ENCODE data around the gene ENOX1. TPM values are rescaled to one million over a fixed set of nuclear protein-coding genes. Genes with fewer than 3 reads are reported as not detected.

ENOX1 gene
- total and polyA plus RNA-seq, 2 of the 8 experiments (the other 6 are each of a cell fraction or from before 2014, with no cell fraction given): 0.23 to 0.37 TPM

DNA sequence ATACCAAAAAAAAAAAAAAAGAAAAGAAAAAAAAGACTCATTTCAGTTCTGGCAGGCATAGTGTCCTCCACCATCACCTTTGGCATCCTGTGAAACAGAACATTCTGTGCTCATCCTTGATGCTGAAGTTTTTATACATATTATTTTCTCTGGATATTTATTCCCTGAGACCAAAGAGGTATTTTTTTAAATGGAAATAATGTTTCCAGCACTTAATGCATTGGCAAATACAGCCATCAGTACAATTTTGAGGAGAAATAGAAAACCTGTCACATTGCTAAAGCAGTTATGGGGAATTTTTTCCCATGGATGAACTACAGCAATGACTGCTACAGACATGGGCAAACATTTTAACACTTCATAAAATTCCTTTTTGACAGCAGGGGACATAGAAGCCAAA is 451.0 kb downstream of the ENOX1 start:
- no peak overlapping the region for H2BK5ac ChIP-seq (ENCODE audit: low read depth, low read length)
- TF ChIP-seq CHD2 (IDR thresholded peaks at IDR 0.05; ENCODE audit: low read length) (no peak), TCF12 (IDR thresholded peaks at IDR 0.05; ENCODE audit: low read depth, low read length) (no peak), POU5F1 (IDR thresholded peaks at IDR 0.05; ENCODE audit: low read depth, low read length) (no peak), PHF8 (conservative IDR thresholded peaks at IDR 0.05; ENCODE audit: low read depth, low read length) (no peak), BACH1 (IDR thresholded peaks at IDR 0.05; ENCODE audit: low read length) (no peak), YY1 (IDR thresholded peaks at IDR 0.05; ENCODE audit: low read depth, low read length) (no peak), RAD21 (IDR thresholded peaks at IDR 0.05 in 1 of 2, conservative IDR thresholded peaks at IDR 0.05 in 1 of 2; ENCODE audit: low read depth in 2 of 2, low read length in 2 of 2) (no peak), TBP (IDR thresholded peaks at IDR 0.05; ENCODE audit: low read depth, low read length) (no peak), GABPA (IDR thresholded peaks at IDR 0.05; ENCODE audit: borderline replicate concordance, insufficient read depth, low read length) (no peak)
- TF ChIP-seq, protein P1, sequence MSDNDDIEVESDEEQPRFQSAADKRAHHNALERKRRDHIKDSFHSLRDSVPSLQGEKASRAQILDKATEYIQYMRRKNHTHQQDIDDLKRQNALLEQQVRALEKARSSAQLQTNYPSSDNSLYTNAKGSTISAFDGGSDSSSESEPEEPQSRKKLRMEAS (IDR thresholded peaks at IDR 0.05): no peak
- TF ChIP-seq, protein P2, sequence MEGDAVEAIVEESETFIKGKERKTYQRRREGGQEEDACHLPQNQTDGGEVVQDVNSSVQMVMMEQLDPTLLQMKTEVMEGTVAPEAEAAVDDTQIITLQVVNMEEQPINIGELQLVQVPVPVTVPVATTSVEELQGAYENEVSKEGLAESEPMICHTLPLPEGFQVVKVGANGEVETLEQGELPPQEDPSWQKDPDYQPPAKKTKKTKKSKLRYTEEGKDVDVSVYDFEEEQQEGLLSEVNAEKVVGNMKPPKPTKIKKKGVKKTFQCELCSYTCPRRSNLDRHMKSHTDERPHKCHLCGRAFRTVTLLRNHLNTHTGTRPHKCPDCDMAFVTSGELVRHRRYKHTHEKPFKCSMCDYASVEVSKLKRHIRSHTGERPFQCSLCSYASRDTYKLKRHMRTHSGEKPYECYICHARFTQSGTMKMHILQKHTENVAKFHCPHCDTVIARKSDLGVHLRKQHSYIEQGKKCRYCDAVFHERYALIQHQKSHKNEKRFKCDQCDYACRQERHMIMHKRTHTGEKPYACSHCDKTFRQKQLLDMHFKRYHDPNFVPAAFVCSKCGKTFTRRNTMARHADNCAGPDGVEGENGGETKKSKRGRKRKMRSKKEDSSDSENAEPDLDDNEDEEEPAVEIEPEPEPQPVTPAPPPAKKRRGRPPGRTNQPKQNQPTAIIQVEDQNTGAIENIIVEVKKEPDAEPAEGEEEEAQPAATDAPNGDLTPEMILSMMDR (IDR thresholded peaks at IDR 0.05; ENCODE audit: control extremely low read depth in 1 of 3, insufficient read depth in 1 of 3, low read depth in 1 of 3, low read length in 3 of 3): no peak
- H2AFZ ChIP-seq (ENCODE audit: low read length): no peak overlapping the region
- H2AK5ac ChIP-seq (ENCODE audit: low read depth, low read length): no peak overlapping the region
- no peaks in the 10 kb centered on the region for H3K36me3 ChIP-seq (ENCODE audit: control insufficient read depth in 2 of 4, insufficient read depth in 4 of 4, low read length in 3 of 4)
- no peaks in the 10 kb centered on the region for H3K79me1 ChIP-seq (ENCODE audit: low read depth, low read length)
- H3K27me3 ChIP-seq (replicated peaks in 1 of 4; ENCODE audit: control insufficient read depth in 3 of 4, extremely low read depth in 1 of 4, insufficient read depth in 3 of 4, low read length in 3 of 4): no peaks in the 10 kb centered on the region
- H2BK20ac ChIP-seq (ENCODE audit: low read length): no peak overlapping the region
- H3K14ac ChIP-seq (ENCODE audit: insufficient read length): no peak overlapping the region
- H3K23ac ChIP-seq (ENCODE audit: insufficient read length): no peak overlapping the region
- H2BK120ac ChIP-seq (replicated peaks; ENCODE audit: low read depth, low read length): no peak overlapping the region
- H3K9me3 ChIP-seq (ENCODE audit: insufficient read depth in 2 of 2, low read depth in 1 of 2, low read length in 1 of 2): no peaks in the 10 kb centered on the region
- H4K5ac ChIP-seq (ENCODE audit: insufficient read length, low read depth, low read length): no peak overlapping the region
- no peak overlapping the region for H3K4ac ChIP-seq (replicated peaks; ENCODE audit: insufficient read length, low read depth, low read length)
- no peak for FAIRE-seq
- H3K18ac ChIP-seq (ENCODE audit: extremely low read depth, low read length): no peak overlapping the region
- H3K56ac ChIP-seq (replicated peaks; ENCODE audit: insufficient read length, low read depth, low read length): no peak overlapping the region
- CTCF ChIA-PET (ENCODE audit: partially characterized antibody): no interaction called here
- no peak overlapping the region for H3K4me3 ChIP-seq (ENCODE audit: extremely low read depth in 1 of 4, insufficient read depth in 2 of 4, low read depth in 3 of 4, low read length in 4 of 4)
- H3K23me2 ChIP-seq (ENCODE audit: low read depth, low read length): no peaks in the 10 kb centered on the region; the same call in 1 of the 2 replicates
- no peak for DNase-seq (ENCODE audit: low read depth in 1 of 2, low spot score in 2 of 2)
- no peak overlapping the region for H4K91ac ChIP-seq (replicated peaks; ENCODE audit: insufficient read length, low read length)
- H2BK15ac ChIP-seq (ENCODE audit: low read length): no peak overlapping the region
- H3K4me1 ChIP-seq (replicated peaks in 1 of 4; ENCODE audit: control insufficient read depth in 3 of 4, insufficient read depth in 4 of 4, low read length in 3 of 4): peaks cover 0 to 4% (median 0%) of the 10 kb centered on the region in 4 experiments; a peak in 1 of 7 replicates
- no peak overlapping the region for H4K8ac ChIP-seq (ENCODE audit: extremely low read depth, insufficient read depth, low read length)
- POLR2A ChIA-PET (ENCODE audit: partially characterized antibody): no interaction called here
- no peak overlapping the region for H3K9ac ChIP-seq (replicated peaks in 1 of 4; ENCODE audit: extremely low read depth in 1 of 4, low read depth in 3 of 4, low read length in 3 of 4)
- H2BK12ac ChIP-seq (ENCODE audit: low read depth, low read length): no peak overlapping the region
- H4K20me1 ChIP-seq (replicated peaks in 1 of 2; ENCODE audit: control insufficient read depth in 1 of 2, insufficient read depth in 2 of 2, low read length in 2 of 2): no peaks in the 10 kb centered on the region
- no peak overlapping the region for H3K4me2 ChIP-seq (ENCODE audit: insufficient read depth in 1 of 2, low read depth in 2 of 2, low read length in 2 of 2)
- no peaks in the 10 kb centered on the region for H3K79me2 ChIP-seq (ENCODE audit: control insufficient read depth in 1 of 2, insufficient read depth in 2 of 2, low read length in 2 of 2)
- H3K27ac ChIP-seq (ENCODE audit: low read depth, low read length): no peak overlapping the region

All from H1 (cell line).